ENCODE results near the gene RBPMS2. TPM values are rescaled to one million over a fixed set of nuclear protein-coding genes. Genes with fewer than 3 reads are reported as not detected.

Gene RBPMS2
- total RNA-seq, 1 donor from 2014 or later: 3.7 TPM

- H3K27ac ChIP-seq: no peak overlapping the region
Measured at GRCh38 chr15:64762546-64762945, 12.8 kb downstream of the RBPMS2 start.

GRCh38 chr15:64761156-64761555 is 14.2 kb downstream of the RBPMS2 start:
- no peaks in the 10 kb centered on the region for H3K4me1 ChIP-seq
- no peaks in the 10 kb centered on the region for H3K9me3 ChIP-seq
- no peak overlapping the region for H3K4me3 ChIP-seq
- TF ChIP-seq POLR2AphosphoS5 (IDR thresholded peaks at IDR 0.05; ENCODE audit: insufficient read depth in 1 of 2, low read depth in 1 of 2) (no peak), POLR2A (IDR thresholded peaks at IDR 0.05) (no peak), CTCF (IDR thresholded peaks at IDR 0.05) (no peak)
- peak overlapping the region; percentile 53 for H3K27ac ChIP-seq
- H3K27me3 ChIP-seq: no peaks in the 10 kb centered on the region
- no peak for DNase-seq (ENCODE audit: extremely low spot score in 2 of 2)
- intact Hi-C loops (cut with DNase I): no loop called here
- H3K36me3 ChIP-seq: no peaks in the 10 kb centered on the region

More at GRCh38 chr15:64762546-64762945, 12.8 kb downstream of the RBPMS2 start:
- intact Hi-C loops (cut with DNase I): no loop called here
- Histone ChIP-seq H3K9me3 (no peaks in the 10 kb centered on the region), H3K27me3 (no peaks in the 10 kb centered on the region), H3K4me1 (no peaks in the 10 kb centered on the region), H3K36me3 (no peaks in the 10 kb centered on the region), H3K4me3 (no peak overlapping the region)
- TF ChIP-seq POLR2AphosphoS5 (IDR thresholded peaks at IDR 0.05; ENCODE audit: insufficient read depth in 1 of 2, low read depth in 1 of 2) (no peak), POLR2A (IDR thresholded peaks at IDR 0.05) (no peak)
- no peak for DNase-seq (ENCODE audit: extremely low spot score in 2 of 2)

GRCh38 chr15:64760056-64760455 is 15.3 kb downstream of the RBPMS2 start:
- TF ChIP-seq POLR2AphosphoS5 (IDR thresholded peaks at IDR 0.05; ENCODE audit: insufficient read depth in 1 of 2, low read depth in 1 of 2): no peak
- TF ChIP-seq POLR2A (IDR thresholded peaks at IDR 0.05): no peak
- TF ChIP-seq CTCF (IDR thresholded peaks at IDR 0.05): no peak
- H3K27me3 ChIP-seq: no peaks in the 10 kb centered on the region
- no peak overlapping the region for H3K4me3 ChIP-seq
- intact Hi-C loops (cut with DNase I): no loop called here
- DNase-seq (ENCODE audit: extremely low spot score in 2 of 2): no peak
- no peaks in the 10 kb centered on the region for H3K36me3 ChIP-seq
- H3K9me3 ChIP-seq: no peaks in the 10 kb centered on the region
- no peak overlapping the region for H3K27ac ChIP-seq
- no peaks in the 10 kb centered on the region for H3K4me1 ChIP-seq

- H3K4me3 ChIP-seq: no peak overlapping the region
- H3K4me1 ChIP-seq: no peaks in the 10 kb centered on the region
- intact Hi-C loops (cut with DNase I): no loop called here
- H3K36me3 ChIP-seq: no peaks in the 10 kb centered on the region
- TF ChIP-seq POLR2A (IDR thresholded peaks at IDR 0.05): no peak
- no peak for TF ChIP-seq POLR2AphosphoS5 (IDR thresholded peaks at IDR 0.05; ENCODE audit: insufficient read depth in 1 of 2, low read depth in 1 of 2)
- TF ChIP-seq CTCF (IDR thresholded peaks at IDR 0.05): no peak
- H3K27me3 ChIP-seq: no peaks in the 10 kb centered on the region
- DNase-seq (ENCODE audit: extremely low spot score in 2 of 2): no peak
- H3K27ac ChIP-seq: peak overlapping the region; percentile 56
- H3K9me3 ChIP-seq: no peaks in the 10 kb centered on the region
Measured at GRCh38 chr15:64755427-64755940, 19.9 kb downstream of the RBPMS2 start.

- no peak for TF ChIP-seq POLR2A (IDR thresholded peaks at IDR 0.05)
- no peak for TF ChIP-seq POLR2AphosphoS5 (IDR thresholded peaks at IDR 0.05; ENCODE audit: insufficient read depth in 1 of 2, low read depth in 1 of 2)
- no peak for TF ChIP-seq CTCF (IDR thresholded peaks at IDR 0.05)
- Histone ChIP-seq H3K27me3 (no peaks in the 10 kb centered on the region), H3K9me3 (no peaks in the 10 kb centered on the region), H3K4me1 (no peaks in the 10 kb centered on the region), H3K4me3 (no peak overlapping the region), H3K27ac (peak overlapping the region; percentile 56), H3K36me3 (no peaks in the 10 kb centered on the region)
- intact Hi-C loops (cut with DNase I): no loop called here
- no peak for DNase-seq (ENCODE audit: extremely low spot score in 2 of 2)
Measured at GRCh38 chr15:64754663-64755426, 20.5 kb downstream of the RBPMS2 start.
